Measurements from ENCODE around the gene PTPRN.

DNA sequence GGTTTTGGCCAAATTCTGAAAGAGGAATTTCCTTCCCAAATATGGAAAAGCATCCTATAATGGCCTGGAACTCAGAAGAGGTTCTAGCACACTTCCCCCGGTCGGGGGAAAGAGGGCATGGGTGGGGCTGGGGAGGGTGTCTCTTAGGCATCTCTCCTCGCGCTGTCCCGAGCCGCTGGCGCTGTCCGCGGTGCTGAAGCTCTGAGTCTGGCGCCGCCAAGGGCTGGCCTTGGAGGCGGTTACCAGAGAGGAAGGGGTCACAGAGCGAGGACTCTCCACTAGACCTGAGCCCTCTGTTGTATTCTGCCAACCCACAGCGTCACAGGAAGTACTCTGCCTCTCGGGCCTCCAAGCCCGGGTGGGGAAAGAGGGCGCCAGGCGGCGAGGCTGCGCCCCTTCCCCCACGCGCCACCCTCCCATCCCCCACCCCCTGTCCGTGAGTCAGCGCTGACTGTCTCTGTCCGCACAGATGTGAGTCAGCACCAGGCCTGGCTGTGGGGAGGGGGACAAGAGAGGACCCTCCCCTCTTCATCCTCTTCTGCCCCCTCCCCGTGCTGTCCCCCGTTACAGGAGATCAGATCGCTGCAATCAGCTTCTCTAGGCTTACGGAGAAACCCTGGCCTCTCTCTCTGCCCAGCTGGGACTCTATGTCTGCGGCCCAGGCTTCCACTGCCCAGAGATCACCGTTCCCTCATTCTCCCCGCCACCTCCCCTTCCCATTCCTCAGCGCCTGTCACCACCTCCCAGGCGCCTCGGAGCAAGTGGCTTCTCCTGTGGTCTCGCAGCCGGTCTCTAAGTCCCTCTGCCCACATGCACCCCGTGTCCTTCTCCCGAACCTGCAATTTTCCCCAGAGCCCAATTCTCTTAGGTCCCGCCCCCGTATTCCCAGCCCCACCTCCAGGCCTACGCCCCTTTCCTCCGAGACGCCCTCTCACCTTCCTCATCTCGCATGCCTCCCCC, 779 bp downstream of the PTPRN start:
- no peak; the same call in 1 of the 2 replicates for TF ChIP-seq SMC3 (IDR thresholded peaks at IDR 0.05; ENCODE audit: low read depth, low read length)
- TF ChIP-seq, protein P1, sequence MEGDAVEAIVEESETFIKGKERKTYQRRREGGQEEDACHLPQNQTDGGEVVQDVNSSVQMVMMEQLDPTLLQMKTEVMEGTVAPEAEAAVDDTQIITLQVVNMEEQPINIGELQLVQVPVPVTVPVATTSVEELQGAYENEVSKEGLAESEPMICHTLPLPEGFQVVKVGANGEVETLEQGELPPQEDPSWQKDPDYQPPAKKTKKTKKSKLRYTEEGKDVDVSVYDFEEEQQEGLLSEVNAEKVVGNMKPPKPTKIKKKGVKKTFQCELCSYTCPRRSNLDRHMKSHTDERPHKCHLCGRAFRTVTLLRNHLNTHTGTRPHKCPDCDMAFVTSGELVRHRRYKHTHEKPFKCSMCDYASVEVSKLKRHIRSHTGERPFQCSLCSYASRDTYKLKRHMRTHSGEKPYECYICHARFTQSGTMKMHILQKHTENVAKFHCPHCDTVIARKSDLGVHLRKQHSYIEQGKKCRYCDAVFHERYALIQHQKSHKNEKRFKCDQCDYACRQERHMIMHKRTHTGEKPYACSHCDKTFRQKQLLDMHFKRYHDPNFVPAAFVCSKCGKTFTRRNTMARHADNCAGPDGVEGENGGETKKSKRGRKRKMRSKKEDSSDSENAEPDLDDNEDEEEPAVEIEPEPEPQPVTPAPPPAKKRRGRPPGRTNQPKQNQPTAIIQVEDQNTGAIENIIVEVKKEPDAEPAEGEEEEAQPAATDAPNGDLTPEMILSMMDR (conservative IDR thresholded peaks at IDR 0.05; ENCODE audit: low read depth, low read length): no peak
- TF ChIP-seq NFE2L2 (IDR thresholded peaks at IDR 0.05; ENCODE audit: low read depth, low read length): no peak
- no peak for TF ChIP-seq MAFK (IDR thresholded peaks at IDR 0.05; ENCODE audit: low read depth, low read length)
- 0 out of 2 replicates have a peak, but pooled peaks have one; percentile 13 for TF ChIP-seq POLR2A (IDR thresholded peaks at IDR 0.05; ENCODE audit: low read depth, low read length)
- TF ChIP-seq RCOR1 (IDR thresholded peaks at IDR 0.05; ENCODE audit: insufficient replicate concordance, low read length): peak; percentile 89
- no peak for TF ChIP-seq RFX5 (IDR thresholded peaks at IDR 0.05; ENCODE audit: low read depth, low read length)
- TF ChIP-seq, protein P2, sequence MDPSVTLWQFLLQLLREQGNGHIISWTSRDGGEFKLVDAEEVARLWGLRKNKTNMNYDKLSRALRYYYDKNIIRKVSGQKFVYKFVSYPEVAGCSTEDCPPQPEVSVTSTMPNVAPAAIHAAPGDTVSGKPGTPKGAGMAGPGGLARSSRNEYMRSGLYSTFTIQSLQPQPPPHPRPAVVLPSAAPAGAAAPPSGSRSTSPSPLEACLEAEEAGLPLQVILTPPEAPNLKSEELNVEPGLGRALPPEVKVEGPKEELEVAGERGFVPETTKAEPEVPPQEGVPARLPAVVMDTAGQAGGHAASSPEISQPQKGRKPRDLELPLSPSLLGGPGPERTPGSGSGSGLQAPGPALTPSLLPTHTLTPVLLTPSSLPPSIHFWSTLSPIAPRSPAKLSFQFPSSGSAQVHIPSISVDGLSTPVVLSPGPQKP (IDR thresholded peaks at IDR 0.05; ENCODE audit: borderline replicate concordance, low read depth, low read length): no peak
- peak; percentile 80 for TF ChIP-seq MXI1 (IDR thresholded peaks at IDR 0.05; ENCODE audit: borderline replicate concordance, low read depth, low read length)
- peak; percentile 66 for TF ChIP-seq FOS (IDR thresholded peaks at IDR 0.05; ENCODE audit: low read depth, low read length)
- TF ChIP-seq, protein P3, sequence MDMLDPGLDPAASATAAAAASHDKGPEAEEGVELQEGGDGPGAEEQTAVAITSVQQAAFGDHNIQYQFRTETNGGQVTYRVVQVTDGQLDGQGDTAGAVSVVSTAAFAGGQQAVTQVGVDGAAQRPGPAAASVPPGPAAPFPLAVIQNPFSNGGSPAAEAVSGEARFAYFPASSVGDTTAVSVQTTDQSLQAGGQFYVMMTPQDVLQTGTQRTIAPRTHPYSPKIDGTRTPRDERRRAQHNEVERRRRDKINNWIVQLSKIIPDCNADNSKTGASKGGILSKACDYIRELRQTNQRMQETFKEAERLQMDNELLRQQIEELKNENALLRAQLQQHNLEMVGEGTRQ (IDR thresholded peaks at IDR 0.05; ENCODE audit: low read depth, low read length): no peak
